KOPT-K1 (cell line): Measurements from ENCODE around the gene BRCA1.
"Not testable (repeated sequence)": the region's sequence is repeated elsewhere in the genome, so short reads cannot be mapped to it uniquely, and the experiment has no call there.

Experiments used
- H3K27ac ChIP-seq: fragments of 200-600 bp; sonication (generic); 2 replicates; pipeline ENCODE4 v1.5.1; 2016; ENCODE audit warnings: antibody characterized with exemption, mild to moderate bottlenecking, low read depth, low read length; ENCODE audit not compliant: poor library complexity, severe bottlenecking
- H3K36me3 ChIP-seq: fragments of 200-600 bp; sonication (generic); 2 replicates; pipeline ENCODE4 v1.5.1; 2017; ENCODE audit warnings: antibody characterized with exemption, mild to moderate bottlenecking, low read length, moderate library complexity; ENCODE audit not compliant: insufficient read depth
- H3K9me3 ChIP-seq: fragments of 200-600 bp; sonication (generic); 2 replicates; pipeline ENCODE4 v1.5.1; 2017; ENCODE audit warnings: antibody characterized with exemption, low read length, mild to moderate bottlenecking; ENCODE audit not compliant: insufficient read depth, poor library complexity, severe bottlenecking

BRCA1 gene

GRCh38 chr17:43142153-43142552 is 17.0 kb upstream of the BRCA1 start:
- no peak overlapping the region for H3K27ac ChIP-seq
- no peaks in the 10 kb centered on the region for H3K9me3 ChIP-seq

GRCh38 chr17:43140396-43141332 is 15.5 kb upstream of the BRCA1 start:
- H3K27ac ChIP-seq: no peak overlapping the region
- H3K36me3 ChIP-seq: peaks cover under 1% of the 10 kb centered on the region; the same call in 1 of the 2 replicates
- H3K9me3 ChIP-seq: no peaks in the 10 kb centered on the region

More at GRCh38 chr17:43142153-43142552, 17.0 kb upstream of the BRCA1 start:
- H3K36me3 ChIP-seq: no peaks in the 10 kb centered on the region; the same call in 1 of the 2 replicates

GRCh38 chr17:43138531-43138930 is 13.4 kb upstream of the BRCA1 start:
- peak overlapping the region; percentile 88 for H3K27ac ChIP-seq
- not testable (repeated sequence) for H3K9me3 ChIP-seq
- peaks cover 22% of the 10 kb centered on the region for H3K36me3 ChIP-seq

- Histone ChIP-seq H3K36me3 (peaks cover 38% of the 10 kb centered on the region), H3K27ac (peak overlapping the region; percentile 88)
- not testable (repeated sequence) for H3K9me3 ChIP-seq
Measured at GRCh38 chr17:43136574-43136973, 11.4 kb upstream of the BRCA1 start.

- H3K9me3 ChIP-seq: no peaks in the 10 kb centered on the region
- H3K27ac ChIP-seq: peak overlapping the region; percentile 88
- peaks cover 38% of the 10 kb centered on the region for H3K36me3 ChIP-seq
Measured at GRCh38 chr17:43135454-43135819, 10.3 kb upstream of the BRCA1 start.

- H3K27ac ChIP-seq: peak overlapping the region; percentile 88
- H3K36me3 ChIP-seq: peaks cover 38% of the 10 kb centered on the region
Measured at GRCh38 chr17:43134774-43135453, 9.8 kb upstream of the BRCA1 start.

GRCh38 chr17:43133439-43133838 is 8.3 kb upstream of the BRCA1 start:
- H3K36me3 ChIP-seq: peaks cover 46% of the 10 kb centered on the region
- not testable (repeated sequence) for H3K9me3 ChIP-seq, H3K27ac ChIP-seq

More at GRCh38 chr17:43134774-43135453, 9.8 kb upstream of the BRCA1 start:
- no peaks in the 10 kb centered on the region for H3K9me3 ChIP-seq

GRCh38 chr17:43132117-43132516 is 7.0 kb upstream of the BRCA1 start:
- H3K27ac ChIP-seq: no peak overlapping the region
- H3K36me3 ChIP-seq: peaks cover 50% of the 10 kb centered on the region
- H3K9me3 ChIP-seq: no peaks in the 10 kb centered on the region

- H3K27ac ChIP-seq: no peak overlapping the region
- no peaks in the 10 kb centered on the region for H3K9me3 ChIP-seq
- H3K36me3 ChIP-seq: peaks cover 40% of the 10 kb centered on the region
Measured at GRCh38 chr17:43129671-43130010, 4.5 kb upstream of the BRCA1 start.

GRCh38 chr17:43127333-43127876 is 2.2 kb upstream of the BRCA1 start:
- not testable (repeated sequence) for H3K27ac ChIP-seq
- peaks cover 32% of the 10 kb centered on the region for H3K36me3 ChIP-seq

GRCh38 chr17:43126911-43127290 is 1.7 kb upstream of the BRCA1 start:
- Histone ChIP-seq H3K27ac (no peak overlapping the region), H3K36me3 (peaks cover 32% of the 10 kb centered on the region), H3K9me3 (no peaks in the 10 kb centered on the region)

More at GRCh38 chr17:43127333-43127876, 2.2 kb upstream of the BRCA1 start:
- H3K9me3 ChIP-seq: not testable (repeated sequence)

GRCh38 chr17:43125967-43126910 is 1.1 kb upstream of the BRCA1 start:
- no peaks in the 10 kb centered on the region for H3K9me3 ChIP-seq
- peak overlapping the region; percentile 81 for H3K27ac ChIP-seq
- H3K36me3 ChIP-seq: peaks cover 33% of the 10 kb centered on the region

GRCh38 chr17:43118679-43119615 is 6.2 kb downstream of the BRCA1 start:
- no peaks in the 10 kb centered on the region for H3K9me3 ChIP-seq
- peaks cover 83% of the 10 kb centered on the region for H3K36me3 ChIP-seq
- H3K27ac ChIP-seq: no peak overlapping the region

- Histone ChIP-seq H3K27ac (no peak overlapping the region), H3K9me3 (no peaks in the 10 kb centered on the region), H3K36me3 (peaks cover 82% of the 10 kb centered on the region)
Measured at GRCh38 chr17:43114151-43114552, 11.0 kb downstream of the BRCA1 start.
